ENCODE data around the gene C19orf44.

The C19orf44 gene

DNA sequence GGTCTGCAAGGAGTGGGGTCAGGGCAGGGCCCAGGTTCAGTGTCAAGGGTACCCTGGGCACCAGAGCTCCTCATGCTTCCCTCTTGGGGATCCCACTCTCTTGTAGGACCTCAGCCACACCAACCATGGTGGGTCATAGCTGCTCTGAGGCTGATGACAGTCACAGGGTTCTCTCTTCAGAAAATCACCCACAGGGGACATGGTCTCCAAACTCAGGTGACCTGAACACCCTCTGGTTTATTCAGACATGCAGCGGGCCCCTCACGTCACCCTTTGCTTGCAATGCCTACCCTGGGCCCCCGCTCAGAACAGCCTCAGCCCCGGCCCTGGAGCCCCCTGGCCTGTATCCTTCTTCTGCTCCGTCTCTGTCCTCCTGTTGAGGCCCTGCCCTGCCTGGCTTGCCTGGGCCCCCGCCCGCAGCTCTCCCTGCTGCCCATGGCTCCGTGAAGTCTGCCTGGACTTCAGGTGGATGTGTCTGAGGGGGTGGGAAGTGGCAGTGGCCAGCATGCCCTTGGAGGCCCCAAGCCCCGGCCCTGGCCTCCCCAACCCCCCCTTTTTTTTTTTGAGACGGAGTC is 25.6 kb downstream of the C19orf44 start:
- Histone ChIP-seq H3K27ac (ENCODE audit: low read length) (no peak overlapping the region), H3K4me1 (ENCODE audit: insufficient read depth, low read length) (no peaks in the 10 kb centered on the region), H3K4me3 (ENCODE audit: low read depth in 1 of 2, low read length in 2 of 2) (no peak overlapping the region), H3K9me3 (ENCODE audit: insufficient read depth, low read length, severe bottlenecking) (no peaks in the 10 kb centered on the region), H3K27me3 (ENCODE audit: insufficient read depth, low read length, poor library complexity) (no peaks in the 10 kb centered on the region), H4K20me1 (ENCODE audit: insufficient read depth, low read length) (peaks cover 78% of the 10 kb centered on the region), H3K4me2 (ENCODE audit: insufficient read depth, low read length) (no peak overlapping the region), H2AFZ (ENCODE audit: low read depth, low read length) (no peak overlapping the region), H3K9ac (ENCODE audit: low read depth, low read length) (no peak overlapping the region), H3K79me2 (ENCODE audit: insufficient read depth, low read length) (peaks cover 8% of the 10 kb centered on the region; the same call in 1 of the 2 replicates), H3K36me3 (ENCODE audit: insufficient read depth, low read length) (peaks cover 95% of the 10 kb centered on the region)
- ATAC-seq (ENCODE audit: insufficient read depth, low read depth) (no peak), DNase-seq (no peak)
- TF ChIP-seq EZH2 (IDR thresholded peaks at IDR 0.05; ENCODE audit: borderline replicate concordance, low read depth, low read length, severe bottlenecking) = no peak
- TF ChIP-seq, protein P1, sequence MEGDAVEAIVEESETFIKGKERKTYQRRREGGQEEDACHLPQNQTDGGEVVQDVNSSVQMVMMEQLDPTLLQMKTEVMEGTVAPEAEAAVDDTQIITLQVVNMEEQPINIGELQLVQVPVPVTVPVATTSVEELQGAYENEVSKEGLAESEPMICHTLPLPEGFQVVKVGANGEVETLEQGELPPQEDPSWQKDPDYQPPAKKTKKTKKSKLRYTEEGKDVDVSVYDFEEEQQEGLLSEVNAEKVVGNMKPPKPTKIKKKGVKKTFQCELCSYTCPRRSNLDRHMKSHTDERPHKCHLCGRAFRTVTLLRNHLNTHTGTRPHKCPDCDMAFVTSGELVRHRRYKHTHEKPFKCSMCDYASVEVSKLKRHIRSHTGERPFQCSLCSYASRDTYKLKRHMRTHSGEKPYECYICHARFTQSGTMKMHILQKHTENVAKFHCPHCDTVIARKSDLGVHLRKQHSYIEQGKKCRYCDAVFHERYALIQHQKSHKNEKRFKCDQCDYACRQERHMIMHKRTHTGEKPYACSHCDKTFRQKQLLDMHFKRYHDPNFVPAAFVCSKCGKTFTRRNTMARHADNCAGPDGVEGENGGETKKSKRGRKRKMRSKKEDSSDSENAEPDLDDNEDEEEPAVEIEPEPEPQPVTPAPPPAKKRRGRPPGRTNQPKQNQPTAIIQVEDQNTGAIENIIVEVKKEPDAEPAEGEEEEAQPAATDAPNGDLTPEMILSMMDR (IDR thresholded peaks at IDR 0.05; ENCODE audit: borderline replicate concordance, extremely low read depth, low read length, poor library complexity, severe bottlenecking) = no peak

DNA sequence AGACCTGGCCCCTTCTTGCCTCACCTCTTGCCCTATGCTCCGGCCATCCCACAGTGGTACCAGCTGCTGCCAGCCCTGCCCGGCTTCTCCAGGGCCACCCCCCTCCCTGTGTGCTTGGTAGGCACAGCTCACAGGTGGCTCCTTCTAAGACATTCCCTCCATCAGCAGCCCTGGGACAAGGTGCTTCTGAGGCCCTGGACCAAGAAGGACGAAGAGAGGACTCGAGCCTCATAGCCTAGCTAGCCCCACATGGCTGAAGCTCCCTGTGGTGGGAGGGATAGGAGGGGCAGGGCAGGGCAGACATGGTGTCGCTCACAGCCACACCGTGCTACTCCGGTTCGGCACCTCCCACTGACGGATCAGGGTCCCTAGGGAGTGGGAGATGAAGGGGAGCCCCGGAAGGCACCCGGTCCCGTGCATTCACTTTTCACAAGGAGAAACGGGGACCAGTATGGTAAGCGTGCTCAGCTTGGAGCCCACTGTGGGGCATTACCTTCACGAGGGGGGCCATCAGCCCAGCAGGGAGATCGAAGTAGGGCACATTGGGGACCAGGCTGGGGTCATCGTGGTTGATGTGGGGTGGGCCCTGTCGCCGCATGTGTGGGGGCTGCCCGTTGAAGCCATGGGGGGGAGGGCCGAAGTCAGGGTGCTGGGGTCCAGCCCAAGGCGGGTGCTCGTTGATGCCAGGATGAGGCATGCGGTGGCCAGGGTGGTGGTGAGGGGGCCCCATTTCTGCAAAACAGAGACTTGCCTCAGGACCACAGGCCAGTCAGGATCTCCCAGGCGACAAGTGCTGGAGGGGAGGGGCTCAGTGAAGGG is 26.6 kb downstream of the C19orf44 start:
- DNase-seq = no peak
- no peak for ATAC-seq (ENCODE audit: insufficient read depth, low read depth)
- no peak for TF ChIP-seq EZH2 (IDR thresholded peaks at IDR 0.05; ENCODE audit: borderline replicate concordance, low read depth, low read length, severe bottlenecking)
- TF ChIP-seq, protein P1 (IDR thresholded peaks at IDR 0.05; ENCODE audit: borderline replicate concordance, extremely low read depth, low read length, poor library complexity, severe bottlenecking) = no peak
- Histone ChIP-seq H4K20me1 (ENCODE audit: insufficient read depth, low read length) (peaks cover 78% of the 10 kb centered on the region), H3K27me3 (ENCODE audit: insufficient read depth, low read length, poor library complexity) (no peaks in the 10 kb centered on the region), H3K4me1 (ENCODE audit: insufficient read depth, low read length) (no peaks in the 10 kb centered on the region), H3K4me3 (ENCODE audit: low read depth in 1 of 2, low read length in 2 of 2) (no peak overlapping the region), H3K36me3 (ENCODE audit: insufficient read depth, low read length) (peaks cover 95% of the 10 kb centered on the region), H3K79me2 (ENCODE audit: insufficient read depth, low read length) (peaks cover 14% of the 10 kb centered on the region), H3K9ac (ENCODE audit: low read depth, low read length) (no peak overlapping the region), H2AFZ (ENCODE audit: low read depth, low read length) (no peak overlapping the region), H3K4me2 (ENCODE audit: insufficient read depth, low read length) (no peak overlapping the region), H3K9me3 (ENCODE audit: insufficient read depth, low read length, severe bottlenecking) (no peaks in the 10 kb centered on the region), H3K27ac (ENCODE audit: low read length) (no peak overlapping the region)

DNA sequence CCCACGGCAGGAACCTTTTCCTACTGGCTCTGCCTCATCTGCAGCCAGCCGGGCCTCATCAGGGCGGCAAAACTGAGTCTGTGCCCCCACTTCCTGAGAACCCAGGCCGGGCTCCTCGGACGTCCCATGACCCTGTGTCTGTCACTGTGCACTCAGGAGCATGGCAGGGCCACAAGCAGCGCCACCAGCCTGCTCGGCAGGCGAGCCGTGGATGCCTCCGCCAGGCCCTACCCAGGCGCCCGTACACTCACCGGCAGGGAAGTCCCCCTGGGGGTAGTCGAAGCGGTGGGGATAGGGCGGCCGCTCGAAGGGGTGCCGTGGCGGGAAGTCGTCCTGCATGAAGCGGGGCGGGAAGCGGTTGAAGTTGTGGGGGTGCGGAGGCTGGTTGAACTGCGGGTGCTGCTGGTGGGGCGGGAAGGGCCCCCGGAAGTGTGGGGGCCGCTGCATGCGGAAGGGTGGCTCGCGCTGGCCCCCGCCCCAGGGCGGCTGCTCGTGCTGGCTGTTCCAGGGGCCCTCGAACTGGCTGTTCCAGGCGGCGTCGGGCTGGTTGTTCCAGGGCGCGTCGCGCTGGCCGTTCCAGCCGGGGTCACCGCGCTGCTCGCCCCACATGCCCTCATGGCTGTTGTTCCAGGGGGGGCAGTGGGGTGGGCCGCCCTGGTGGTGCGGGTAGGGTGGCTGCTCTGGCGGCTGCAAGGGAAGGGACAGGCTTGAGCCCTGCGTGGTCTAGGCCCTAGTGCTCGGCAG is 29.0 kb downstream of the C19orf44 start:
- Histone ChIP-seq H3K4me1 (ENCODE audit: insufficient read depth, low read length) (no peaks in the 10 kb centered on the region), H3K27me3 (ENCODE audit: insufficient read depth, low read length, poor library complexity) (no peaks in the 10 kb centered on the region), H3K4me2 (ENCODE audit: insufficient read depth, low read length) (no peak overlapping the region), H2AFZ (ENCODE audit: low read depth, low read length) (no peak overlapping the region), H3K9me3 (ENCODE audit: insufficient read depth, low read length, severe bottlenecking) (no peaks in the 10 kb centered on the region), H4K20me1 (ENCODE audit: insufficient read depth, low read length) (peaks cover 68% of the 10 kb centered on the region), H3K9ac (ENCODE audit: low read depth, low read length) (no peak overlapping the region), H3K36me3 (ENCODE audit: insufficient read depth, low read length) (peaks cover 95% of the 10 kb centered on the region), H3K4me3 (ENCODE audit: low read depth in 1 of 2, low read length in 2 of 2) (no peak overlapping the region), H3K27ac (ENCODE audit: low read length) (no peak overlapping the region), H3K79me2 (ENCODE audit: insufficient read depth, low read length) (peaks cover 17% of the 10 kb centered on the region)
- ATAC-seq (ENCODE audit: insufficient read depth, low read depth) (no peak), DNase-seq (no peak)
- TF ChIP-seq, protein P1 (IDR thresholded peaks at IDR 0.05; ENCODE audit: borderline replicate concordance, extremely low read depth, low read length, poor library complexity, severe bottlenecking) = no peak
- TF ChIP-seq EZH2 (IDR thresholded peaks at IDR 0.05; ENCODE audit: borderline replicate concordance, low read depth, low read length, severe bottlenecking) = no peak

Data from DND-41 (cell line).